Measurements from ENCODE around the gene PSMD13. TPM values are rescaled to one million over a fixed set of nuclear protein-coding genes. Genes with fewer than 3 reads are reported as not detected.

Gene PSMD13
- total RNA-seq, 4 donors from 2014 or later: 69.6 to 124 (median 78.2) TPM

DNA sequence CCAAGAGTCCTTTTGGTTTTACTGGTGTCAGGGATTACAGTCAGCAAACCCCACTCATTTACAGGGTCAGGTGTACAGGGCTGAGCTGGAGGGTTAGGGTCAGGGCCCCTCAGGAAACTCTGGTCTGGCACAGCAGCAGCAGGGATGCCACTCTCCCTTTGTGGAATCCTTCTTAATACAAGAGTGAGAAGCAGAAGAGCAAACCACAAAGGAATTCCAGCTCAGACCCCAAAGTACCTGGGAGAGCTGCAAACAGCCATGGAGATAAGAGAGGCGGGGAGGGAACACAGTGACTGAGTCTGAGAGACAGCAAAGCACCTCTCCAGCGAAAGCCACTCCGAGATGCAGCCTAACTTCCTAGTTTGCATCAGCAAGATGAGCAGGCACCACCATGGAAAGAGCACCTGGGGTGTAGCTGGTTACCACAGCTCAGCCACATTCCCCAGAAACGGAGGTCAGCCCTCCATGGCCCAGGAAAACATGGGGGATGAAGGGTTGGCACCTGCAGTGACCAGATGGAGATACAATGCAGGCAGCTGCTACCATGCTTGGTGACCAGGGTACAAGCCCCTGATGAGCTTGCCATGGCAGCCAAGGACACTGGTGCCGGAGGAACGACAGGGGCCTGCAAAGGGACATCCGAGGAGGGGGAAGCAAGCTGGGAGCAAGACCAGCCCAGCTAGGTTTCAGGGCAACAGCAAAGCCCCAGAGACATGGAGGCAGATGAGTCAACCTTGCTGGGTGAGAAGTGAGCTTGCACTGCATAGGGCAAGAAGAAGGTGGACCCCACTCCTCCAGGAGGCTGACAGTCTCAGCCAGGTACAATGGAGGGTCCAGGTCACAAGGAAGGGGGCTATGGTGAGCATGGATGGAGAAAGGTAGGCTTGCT, 33.5 kb upstream of the PSMD13 start:
- DNase-seq (ENCODE audit: low spot score) (no peak), ATAC-seq (ENCODE audit: low FRiP score) (no peak)
- no peak for TF ChIP-seq CTCF (IDR thresholded peaks at IDR 0.05)

DNA sequence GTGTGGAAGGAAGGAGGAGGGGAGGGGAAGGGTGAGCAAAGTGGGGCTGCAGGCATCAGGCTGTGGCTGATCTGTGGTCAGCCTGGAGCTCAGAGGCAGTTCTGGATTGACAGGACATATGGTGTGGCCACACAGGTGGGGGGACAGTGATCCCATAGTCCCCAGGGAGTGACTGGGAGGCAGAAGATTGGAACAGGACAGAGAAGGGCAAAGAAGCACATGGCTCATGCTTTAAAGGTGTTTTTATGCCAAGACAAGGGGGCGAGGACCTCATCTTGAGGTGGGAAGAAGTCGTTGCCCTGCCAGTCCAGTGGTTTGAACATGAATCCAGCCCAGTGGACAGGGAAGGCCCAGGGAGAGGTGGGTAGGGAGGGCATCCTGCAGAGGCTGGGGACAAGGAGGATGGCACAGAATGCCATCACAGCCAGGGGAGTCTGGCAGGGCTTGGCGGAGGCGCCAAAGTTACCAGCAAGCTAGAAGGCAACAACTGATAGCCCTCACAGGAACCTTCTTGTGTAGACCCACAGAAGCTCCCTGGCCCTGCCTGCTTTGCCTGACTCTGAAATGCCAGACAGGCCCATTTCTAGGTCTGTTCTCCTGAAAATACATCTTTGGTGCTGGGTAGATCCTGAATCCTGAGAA, 32.7 kb upstream of the PSMD13 start:
- ATAC-seq (ENCODE audit: low FRiP score): no peak

DNA sequence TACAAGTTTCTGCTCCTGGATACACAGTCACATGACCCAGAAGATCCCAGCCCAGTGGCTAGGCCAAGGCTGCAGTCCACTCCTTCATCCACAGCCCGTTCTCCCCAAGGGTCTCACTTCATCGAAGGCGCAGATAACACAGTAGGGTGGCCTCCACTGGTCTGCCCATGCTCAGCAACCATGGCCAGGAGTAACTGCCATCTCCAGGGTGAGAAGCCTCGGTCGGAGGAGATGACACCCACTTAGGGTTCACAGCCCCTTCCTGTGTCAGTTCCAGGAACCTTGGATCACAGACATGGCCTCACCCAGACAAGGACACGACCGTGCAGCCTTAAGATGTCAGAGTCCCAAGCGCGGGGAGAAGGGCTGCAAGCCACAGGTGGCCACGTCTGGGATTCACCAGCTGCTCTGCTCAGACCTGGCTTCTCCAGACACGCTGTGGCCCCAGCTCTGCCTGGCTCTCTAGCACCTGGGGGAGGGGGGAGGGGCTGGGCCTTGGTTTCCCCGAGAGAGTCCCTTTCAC, 32.1 kb upstream of the PSMD13 start:
- no peak for TF ChIP-seq CTCF (IDR thresholded peaks at IDR 0.05)

More for the DNA sequence above, 32.7 kb upstream of the PSMD13 start:
- no peak for TF ChIP-seq CTCF (IDR thresholded peaks at IDR 0.05)
- no peak for DNase-seq (ENCODE audit: low spot score)

GRCh38 chr11:205221-206001, 31.4 kb upstream of the PSMD13 start:
- DNase-seq (ENCODE audit: low spot score) (no peak), ATAC-seq (ENCODE audit: low FRiP score) (no peak)
- TF ChIP-seq CTCF (IDR thresholded peaks at IDR 0.05): no peak

More for the DNA sequence above, 32.1 kb upstream of the PSMD13 start:
- no peak for ATAC-seq (ENCODE audit: low FRiP score)
- no peak for DNase-seq (ENCODE audit: low spot score)

- DNase-seq (ENCODE audit: low spot score) (no peak), ATAC-seq (ENCODE audit: low FRiP score) (no peak)
- no peak for TF ChIP-seq CTCF (IDR thresholded peaks at IDR 0.05)
Observed at GRCh38 chr11:206002-206384, 30.8 kb upstream of the PSMD13 start.

GRCh38 chr11:206526-207207, 30.1 kb upstream of the PSMD13 start:
- no peak for TF ChIP-seq CTCF (IDR thresholded peaks at IDR 0.05)
- ATAC-seq (ENCODE audit: low FRiP score) (no peak), DNase-seq (ENCODE audit: low spot score) (no peak)

Data from omental fat pad (tissue), 4 donors.